GM12878 (cell line): ENCODE results near the gene MRPS15. TPM values are rescaled to one million over a fixed set of nuclear protein-coding genes. Genes with fewer than 3 reads are reported as not detected.

Experiments
- ATAC-seq: fragments of 200-7000 bp; cut with Tn5 transposase; 3 replicates; pipeline ENCODE4 v1.9.1; 2020; ENCODE audit warnings: mild to moderate bottlenecking, moderate library complexity
- BruUV-seq: library from RNA; stranded (reverse); fragments of 400-500 nt; replicated peaks from 2 replicates; lab custom pipeline; 2021; lab: Mats Ljungman, UMichigan
- CTCF ChIA-PET: fragments of 300-600 bp; sonication (Branson Sonifier 250); formaldehyde crosslinking; extraction: SDS; loops from one replicate; lab custom pipeline; 2021; ENCODE audit warnings: inconsistent platforms; lab: Yijun Ruan, JAX
- POLR2A ChIA-PET: fragments of 350-600 bp; formaldehyde crosslinking; extraction: SDS; loops from one replicate; lab custom pipeline; 2021; ENCODE audit warnings: inconsistent platforms; lab: Charles Lee
- RAD21 ChIA-PET: fragments of 300-600 bp; sonication (Branson Sonifier 250); formaldehyde crosslinking; loops from one replicate; lab custom pipeline; 2023; ENCODE audit warnings: antibody characterized with exemption; ENCODE audit not compliant: unreplicated experiment; lab: Charles Lee
- SMC1A ChIA-PET: fragments of 300-600 bp; sonication (Branson Sonifier 250); formaldehyde crosslinking; loops from one replicate; lab custom pipeline; 2023; ENCODE audit not compliant: unreplicated experiment, uncharacterized antibody; lab: Charles Lee
- DNase-seq: peaks from one replicate; pipeline ENCODE4 v3.0.0-alpha.2; 2011; ENCODE audit warnings: low read depth, low spot score
- FAIRE-seq: peaks from 3 replicates; lab custom pipeline; 2011; peaks lifted over from hg19 to GRCh38; lab: Jason Lieb, UNC
- H2AFZ ChIP-seq: 2 replicates; pipeline ENCODE4 v1.6.0; 2011; ENCODE audit warnings: low read depth, low read length, control low read depth; ENCODE audit not compliant: control insufficient read depth
- H3K27ac ChIP-seq: 2 replicates; pipeline ENCODE4 v1.5.1; 2011; ENCODE audit warnings: control low read depth; ENCODE audit not compliant: control insufficient read depth, insufficient read depth
- H3K27me3 ChIP-seq, 2 experiments: replicated peaks in 1 of 2; 2 replicates each; pipeline versions ENCODE4 v1.6.0 to v1.6.1; 2011; ENCODE audit warnings: low read length in 1 of 2; ENCODE audit not compliant: control insufficient read depth in 2 of 2, insufficient read depth in 2 of 2
- H3K36me3 ChIP-seq, 2 experiments: 2 replicates each; pipeline ENCODE4 v1.5.1; 2011; ENCODE audit warnings: low read length in 1 of 2; ENCODE audit not compliant: control insufficient read depth in 2 of 2, insufficient read depth in 2 of 2
- H3K4me1 ChIP-seq: 2 replicates; pipeline ENCODE4 v1.6.1; 2011; ENCODE audit warnings: mild to moderate bottlenecking, low read length, moderate library complexity, mixed read lengths; ENCODE audit not compliant: control insufficient read depth, insufficient read depth
- H3K4me2 ChIP-seq: 2 replicates; pipeline ENCODE4 v1.6.0; 2011; ENCODE audit warnings: control low read depth; ENCODE audit not compliant: control insufficient read depth, insufficient read depth
- H3K4me3 ChIP-seq: fragments of 200-600 bp; sonication (generic); 2 replicates; pipeline ENCODE4 v1.5.1; 2016
- H3K79me2 ChIP-seq: 2 replicates; pipeline ENCODE4 v1.6.0; 2011; ENCODE audit warnings: low read length; ENCODE audit not compliant: control insufficient read depth, insufficient read depth
- H3K9ac ChIP-seq: 2 replicates; pipeline ENCODE4 v1.8.0; 2011; ENCODE audit warnings: low read length, control low read depth, mixed read lengths; ENCODE audit not compliant: control insufficient read depth, insufficient read depth
- H3K9me3 ChIP-seq: replicated peaks from 3 replicates; pipeline ENCODE4 v1.5.1; 2011; ENCODE audit warnings: mild to moderate bottlenecking, low read length; ENCODE audit not compliant: control insufficient read depth, insufficient read depth
- H4K20me1 ChIP-seq: 2 replicates; pipeline ENCODE4 v1.6.0; 2011; ENCODE audit not compliant: control insufficient read depth, insufficient read depth
- BCLAF1 ChIP-seq: fragments of 450-650 bp; IDR thresholded peaks from 2 replicates; pipeline ENCODE4 v1.6.1; 2017; ENCODE audit warnings: antibody characterized with exemption, mild to moderate bottlenecking, moderate library complexity
- CHD2 ChIP-seq: IDR thresholded peaks from 2 replicates; pipeline ENCODE4 v1.6.1; 2011; ENCODE audit warnings: low read depth, low read length, improper control_type of control experiment, borderline replicate concordance
- CREB1 ChIP-seq: IDR thresholded peaks from 2 replicates; pipeline ENCODE4 v1.6.1; 2012; ENCODE audit warnings: low read depth, mild to moderate bottlenecking, inconsistent platforms
- DPF2 ChIP-seq: fragments of 450-650 bp; IDR thresholded peaks from 2 replicates; pipeline ENCODE4 v1.6.1; 2017; ENCODE audit warnings: mild to moderate bottlenecking
- ESRRA ChIP-seq: IDR thresholded peaks from 2 replicates; pipeline ENCODE4 v1.6.1; 2012; ENCODE audit warnings: mild to moderate bottlenecking, low read length, improper control_type of control experiment
- HDAC2 ChIP-seq: fragments of 200-600 bp; sonication (generic); IDR thresholded peaks from 2 replicates; pipeline ENCODE4 v1.6.1; 2017
- MEF2B ChIP-seq: fragments of 450-650 bp; IDR thresholded peaks from 2 replicates; pipeline ENCODE4 v1.6.1; 2018; ENCODE audit warnings: mild to moderate bottlenecking, moderate library complexity; ENCODE audit not compliant: partially characterized antibody, poor library complexity, severe bottlenecking
- PAX5 ChIP-seq: IDR thresholded peaks from 2 replicates; pipeline ENCODE4 v1.6.1; 2011; ENCODE audit warnings: low read depth, low read length, borderline replicate concordance
- SMARCA5 ChIP-seq: fragments of 450-650 bp; IDR thresholded peaks from 2 replicates; pipeline ENCODE4 v1.6.1; 2017; ENCODE audit warnings: mild to moderate bottlenecking
- WGBS: methylation state at CpG from one replicate; pipeline ENCODE4 v1.1.6; 2016; ENCODE audit warnings: low lambda C conversion rate; ENCODE audit not compliant: insufficient replicate concordance, insufficient coverage; ENCODE audit errors: missing lambda C conversion rate; 5-methylcytosine and 5-hydroxymethylcytosine counted together
- in situ Hi-C: fragments of 300-500 bp; cut with MboI; formaldehyde crosslinking; loops from 9 replicates; pipeline ENCODE4 v1.14.3; 2018; ENCODE audit warnings: mixed read lengths
- intact Hi-C: fragments of 100-400 bp; cut with micrococcal nuclease; formaldehyde crosslinking; loops from one replicate; pipeline ENCODE4 v1.14.2; 2022; ENCODE audit not compliant: unreplicated experiment
- polyA plus RNA-seq, 11 experiments: library from polyadenylated mRNA; depleted of rRNA in 4 of 11; unstranded in 6 of 11; stranded (reverse) in 5 of 11; fragments of >200 nt; fragmentation: Nextera tagmentation in 4 of 11; fragmentation: Illumina TruSeq in 1 of 11; extraction: Ambion mirVana in 4 of 11; extraction: Trizol in 1 of 11; gene quantifications; 1 replicate in 1 of 11; 2 replicates in 10 of 11; pipeline versions ENCODE4 v1.2.1 to v1.2.3, GENCODE V29; 2011 to 2016; ENCODE audit warnings: inconsistent platforms in 2 of 11, missing spikeins in 2 of 11, low read depth in 1 of 11
- total RNA-seq, 4 experiments: library from RNA; depleted of rRNA in 3 of 4; stranded (reverse); fragments of >200 nt in 3 of 4; fragmentation: Illumina TruSeq in 1 of 4; extraction: Trizol in 1 of 4; gene quantifications; 2 replicates each; pipeline versions ENCODE4 v1.2.1 to v1.2.3, GENCODE V29; 2013 to 2021

The MRPS15 gene
- total and polyA plus RNA-seq, 10 of the 15 experiments (the other 5 are each of a cell fraction or from before 2014, with no cell fraction given) = 41.1 to 207 (median 107) TPM

GRCh38 chr1:36436821-36437220, 27.4 kb downstream of the MRPS15 start:
- Histone ChIP-seq H3K9ac (no peak overlapping the region), H3K27me3 (no peaks in the 10 kb centered on the region), H3K4me1 (no peaks in the 10 kb centered on the region), H3K79me2 (no peaks in the 10 kb centered on the region), H3K4me2 (no peak overlapping the region), H3K4me3 (no peak overlapping the region), H3K27ac (no peak overlapping the region), H3K36me3 (no peaks in the 10 kb centered on the region), H3K9me3 (no peaks in the 10 kb centered on the region), H4K20me1 (no peaks in the 10 kb centered on the region), H2AFZ (no peak overlapping the region)
- DNase-seq = no peak
- peak; percentile 49 for FAIRE-seq
- intact Hi-C loops = no loop called here
- BruUV-seq = no TSS peak
- TF ChIP-seq DPF2 = no peak
- no peak for TF ChIP-seq SMARCA5
- TF ChIP-seq ESRRA = no peak
- TF ChIP-seq BCLAF1 = no peak
- TF ChIP-seq PAX5 = no peak
- TF ChIP-seq CREB1 = no peak
- TF ChIP-seq CHD2 = no peak
- no peak for TF ChIP-seq HDAC2
- no peak for TF ChIP-seq MEF2B
- ChIA-PET CTCF (interaction anchor here (0.7 kb wide), 1 partner anchor 68 kb away, joined by 3 read pairs; no protein-coding TSS in a partner anchor), SMC1A (interaction anchor here (0.6 to 1.7 kb wide), 2 partner anchors 15 to 606 kb away, joined by 3 to 4 read pairs; no protein-coding TSS in a partner anchor), RAD21 (interaction anchor here (0.8 kb wide), 1 partner anchor 94 kb away, joined by 3 read pairs; no protein-coding TSS in a partner anchor), POLR2A (interaction anchor here (1.1 kb wide), 1 partner anchor 130 kb away, joined by 4 read pairs; no protein-coding TSS in a partner anchor)
- in situ Hi-C loops = no loop called here
- ATAC-seq = no peak
- 100% methylated on average over 1 of the region's 1 CpG for WGBS
